Stimulated activated CD4-positive, alpha-beta T cell treated with anti-CD3 and anti-CD28 coated beads, Interleukin-1b, Interleukin-23, amount 100 ng/mL, for 1 hour (primary cell): ENCODE data around the gene MGMT.

Experiments
- DNase-seq, 2 donors: peaks; one replicate each; pipeline ENCODE4 v3.0.0-alpha.2; 2020; ENCODE audit warnings: low read depth in 2 of 2

The MGMT gene

GRCh38 chr10:129541748-129542487, 74.9 kb downstream of the MGMT start:
- no peak for DNase-seq

GRCh38 chr10:129542589-129542988, 75.5 kb downstream of the MGMT start:
- no peak for DNase-seq

GRCh38 chr10:129544205-129545202, 77.5 kb downstream of the MGMT start:
- DNase-seq = no peak

GRCh38 chr10:129545261-129545660, 78.2 kb downstream of the MGMT start:
- DNase-seq = no peak

GRCh38 chr10:129546106-129546505, 79.1 kb downstream of the MGMT start:
- DNase-seq = no peak

- no peak for DNase-seq
These were observed 80.6 kb downstream of the MGMT start for GRCh38 chr10:129547608-129548007.

GRCh38 chr10:129548600-129548999, 81.6 kb downstream of the MGMT start:
- DNase-seq = no peak

GRCh38 chr10:129550076-129550475, 83.0 kb downstream of the MGMT start:
- no peak for DNase-seq

- no peak for DNase-seq
These were observed 83.6 kb downstream of the MGMT start for GRCh38 chr10:129550658-129551057.

GRCh38 chr10:129552119-129552518, 85.1 kb downstream of the MGMT start:
- no peak for DNase-seq

GRCh38 chr10:129553928-129554327, 86.9 kb downstream of the MGMT start:
- no peak for DNase-seq

GRCh38 chr10:129556316-129556715, 89.3 kb downstream of the MGMT start:
- no peak for DNase-seq

GRCh38 chr10:129560361-129560760, 93.3 kb downstream of the MGMT start:
- DNase-seq = no peak

- DNase-seq = no peak
These were observed 95.4 kb downstream of the MGMT start for GRCh38 chr10:129562487-129562886.

GRCh38 chr10:129564923-129565322, 97.9 kb downstream of the MGMT start:
- DNase-seq = no peak

- no peak for DNase-seq
These were observed 101.7 kb downstream of the MGMT start for GRCh38 chr10:129568583-129569344.

GRCh38 chr10:129570185-129570584, 103.1 kb downstream of the MGMT start:
- no peak for DNase-seq

GRCh38 chr10:129579228-129579627, 112.2 kb downstream of the MGMT start:
- no peak for DNase-seq

GRCh38 chr10:129580010-129580409, 113.0 kb downstream of the MGMT start:
- no peak for DNase-seq

- no peak for DNase-seq
These were observed 113.9 kb downstream of the MGMT start for GRCh38 chr10:129580901-129581300.

- no peak for DNase-seq
These were observed 114.9 kb downstream of the MGMT start for GRCh38 chr10:129581827-129582411.

GRCh38 chr10:129583831-129584230, 116.8 kb downstream of the MGMT start:
- no peak for DNase-seq
